Mucosa of stomach (tissue), 1 donor: ENCODE data around the gene FOXD4L6.
"Not testable (repeated sequence)": the region's sequence is repeated elsewhere in the genome, so short reads cannot be mapped to it uniquely, and the experiment has no call there.

Source experiments
- H3K27me3 ChIP-seq: one replicate; pipeline ENCODE4 v1.7.0; 2013; ENCODE audit warnings: mild to moderate bottlenecking, low read length; ENCODE audit not compliant: control insufficient read depth, insufficient read depth
- H3K36me3 ChIP-seq: one replicate; pipeline ENCODE4 v1.7.0; 2013; ENCODE audit warnings: low read length; ENCODE audit not compliant: control insufficient read depth, insufficient read depth
- H3K4me1 ChIP-seq: one replicate; pipeline ENCODE4 v1.7.0; 2013; ENCODE audit warnings: mild to moderate bottlenecking, low read length; ENCODE audit not compliant: control insufficient read depth, insufficient read depth
- H3K4me3 ChIP-seq: one replicate; pipeline ENCODE4 v1.7.0; 2013; ENCODE audit warnings: low read length
- H3K9ac ChIP-seq: one replicate; pipeline ENCODE4 v1.7.0; 2013; ENCODE audit warnings: mild to moderate bottlenecking, low read length, moderate library complexity
- H3K9me3 ChIP-seq: one replicate; pipeline ENCODE4 v1.7.0; 2013; ENCODE audit warnings: mild to moderate bottlenecking, low read length, moderate library complexity; ENCODE audit not compliant: control insufficient read depth
- donor health status: Pancreatic carcinoma.

The FOXD4L6 gene

GRCh38 chr9:41119311-41119710 is 9.2 kb downstream of the FOXD4L6 start:
- H3K9me3 ChIP-seq, H3K4me1 ChIP-seq, H3K27me3 ChIP-seq, H3K9ac ChIP-seq, H3K4me3 ChIP-seq, H3K36me3 ChIP-seq: not testable (repeated sequence)

GRCh38 chr9:41113348-41113747 is 15.1 kb downstream of the FOXD4L6 start:
- H3K4me1 ChIP-seq, H3K9me3 ChIP-seq, H3K27me3 ChIP-seq, H3K4me3 ChIP-seq, H3K36me3 ChIP-seq, H3K9ac ChIP-seq: not testable (repeated sequence)

- not testable (repeated sequence) for H3K27me3 ChIP-seq, H3K36me3 ChIP-seq, H3K4me3 ChIP-seq, H3K9me3 ChIP-seq, H3K4me1 ChIP-seq, H3K9ac ChIP-seq
Measured at GRCh38 chr9:41111414-41111813, 17.1 kb downstream of the FOXD4L6 start.

- H3K4me3 ChIP-seq, H3K27me3 ChIP-seq, H3K4me1 ChIP-seq, H3K9me3 ChIP-seq, H3K9ac ChIP-seq, H3K36me3 ChIP-seq: not testable (repeated sequence)
Measured at GRCh38 chr9:41110913-41111312, 17.6 kb downstream of the FOXD4L6 start.

GRCh38 chr9:41109253-41109652 is 19.2 kb downstream of the FOXD4L6 start:
- H3K4me1 ChIP-seq, H3K27me3 ChIP-seq, H3K4me3 ChIP-seq, H3K9me3 ChIP-seq, H3K36me3 ChIP-seq, H3K9ac ChIP-seq: not testable (repeated sequence)

GRCh38 chr9:41108816-41109215 is 19.7 kb downstream of the FOXD4L6 start:
- H3K4me1 ChIP-seq, H3K9ac ChIP-seq, H3K9me3 ChIP-seq, H3K4me3 ChIP-seq, H3K27me3 ChIP-seq, H3K36me3 ChIP-seq: not testable (repeated sequence)

GRCh38 chr9:41106472-41107116 is 21.9 kb downstream of the FOXD4L6 start:
- not testable (repeated sequence) for H3K36me3 ChIP-seq, H3K9ac ChIP-seq, H3K9me3 ChIP-seq, H3K4me1 ChIP-seq, H3K4me3 ChIP-seq, H3K27me3 ChIP-seq

- not testable (repeated sequence) for H3K4me3 ChIP-seq, H3K4me1 ChIP-seq
Measured at GRCh38 chr9:41105557-41106253, 22.8 kb downstream of the FOXD4L6 start.

GRCh38 chr9:41104542-41104941 is 23.9 kb downstream of the FOXD4L6 start:
- not testable (repeated sequence) for H3K9ac ChIP-seq, H3K9me3 ChIP-seq, H3K4me1 ChIP-seq, H3K27me3 ChIP-seq, H3K36me3 ChIP-seq, H3K4me3 ChIP-seq

More at GRCh38 chr9:41105557-41106253, 22.8 kb downstream of the FOXD4L6 start:
- H3K9ac ChIP-seq, H3K9me3 ChIP-seq, H3K27me3 ChIP-seq, H3K36me3 ChIP-seq: not testable (repeated sequence)

- H3K9me3 ChIP-seq, H3K9ac ChIP-seq, H3K36me3 ChIP-seq, H3K4me3 ChIP-seq, H3K4me1 ChIP-seq, H3K27me3 ChIP-seq: not testable (repeated sequence)
Measured at GRCh38 chr9:41100508-41100907, 28.0 kb downstream of the FOXD4L6 start.

- not testable (repeated sequence) for H3K4me3 ChIP-seq, H3K4me1 ChIP-seq, H3K27me3 ChIP-seq, H3K36me3 ChIP-seq, H3K9ac ChIP-seq, H3K9me3 ChIP-seq
Measured at GRCh38 chr9:41098759-41099158, 29.7 kb downstream of the FOXD4L6 start.

- H3K4me3 ChIP-seq, H3K36me3 ChIP-seq, H3K4me1 ChIP-seq, H3K9ac ChIP-seq, H3K27me3 ChIP-seq, H3K9me3 ChIP-seq: not testable (repeated sequence)
Measured at GRCh38 chr9:41095060-41095459, 33.4 kb downstream of the FOXD4L6 start.
